NT2/D1 (cell line): ENCODE results near the gene FAM186B.

Experiments used
- DNase-seq: peaks from one replicate; pipeline ENCODE4 v3.0.0-alpha.2; 2011; ENCODE audit warnings: low read depth, low spot score
- H3K27me3 ChIP-seq: 2 replicates; pipeline ENCODE4 v1.6.0; 2011; ENCODE audit warnings: mild to moderate bottlenecking; ENCODE audit not compliant: insufficient read length, insufficient read depth
- H3K36me3 ChIP-seq: 2 replicates; pipeline ENCODE4 v1.6.1; 2011; ENCODE audit warnings: mild to moderate bottlenecking, low read length, mixed read lengths; ENCODE audit not compliant: insufficient read depth, insufficient read length
- H3K4me1 ChIP-seq: 2 replicates; pipeline ENCODE4 v1.5.1; 2011; ENCODE audit not compliant: insufficient read depth, insufficient read length
- H3K4me3 ChIP-seq: 2 replicates; pipeline ENCODE4 v1.5.1; 2011; ENCODE audit warnings: low read depth; ENCODE audit not compliant: insufficient read length
- H3K9ac ChIP-seq: 2 replicates; pipeline ENCODE4 v1.6.0; 2011; ENCODE audit warnings: low read depth; ENCODE audit not compliant: insufficient read length
- H3K9me3 ChIP-seq: 2 replicates; pipeline ENCODE4 v1.5.1; 2011; ENCODE audit warnings: mild to moderate bottlenecking, low read length; ENCODE audit not compliant: insufficient read depth
- SUZ12 ChIP-seq: IDR thresholded peaks from 2 replicates; pipeline ENCODE4 v1.6.1; 2011; ENCODE audit not compliant: insufficient read length, insufficient read depth; ENCODE audit errors: extremely low read depth
- YY1 ChIP-seq: IDR thresholded peaks from 2 replicates; pipeline ENCODE4 v1.6.1; 2011; ENCODE audit not compliant: insufficient read length, insufficient read depth
- ZNF274 ChIP-seq: IDR thresholded peaks from 2 replicates; pipeline ENCODE4 v1.6.1; 2011; ENCODE audit warnings: mild to moderate bottlenecking, low read depth, low read length

FAM186B gene

DNA sequence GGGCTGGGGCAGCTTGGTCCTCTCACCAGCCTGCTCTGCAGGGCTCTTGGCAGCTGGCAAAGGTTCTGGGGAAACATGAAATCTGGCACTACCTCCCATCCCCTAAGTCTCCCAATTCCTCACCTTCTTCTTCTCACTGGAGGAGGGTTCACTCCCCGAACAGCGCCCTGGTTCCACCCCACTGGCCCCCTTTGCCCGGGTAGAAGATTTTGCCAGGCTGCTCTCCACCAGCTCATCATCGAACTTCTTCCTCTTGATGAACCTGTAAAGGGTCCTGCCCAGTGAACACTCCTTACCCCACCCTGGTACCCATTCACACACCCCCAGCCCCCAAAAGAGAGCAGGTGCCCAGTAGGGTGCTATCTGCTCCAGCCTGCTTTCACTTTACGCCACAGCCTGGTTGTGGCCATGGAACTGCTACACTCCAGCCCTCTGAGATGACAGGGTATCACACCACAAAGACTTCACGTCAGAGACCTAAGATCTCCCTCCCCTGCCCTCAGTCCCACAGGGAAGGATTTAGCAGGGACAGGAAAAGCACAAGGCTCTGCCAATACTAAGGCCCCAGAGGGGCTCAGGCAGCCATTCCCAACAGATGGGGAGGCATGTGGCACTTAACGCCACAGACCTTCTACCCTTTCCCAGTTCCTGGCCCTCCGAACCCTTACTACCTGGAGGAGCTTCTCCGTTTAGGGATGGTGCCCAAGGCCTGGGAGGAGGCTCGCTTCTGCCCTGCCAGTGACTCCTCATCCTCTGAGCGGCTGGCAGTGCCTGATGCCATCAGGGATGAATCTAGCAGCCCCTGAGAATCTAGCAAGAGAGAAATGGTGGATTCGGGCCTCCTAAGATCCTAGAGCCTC lies 39.8 kb downstream of the FAM186B start:
- H3K27me3 ChIP-seq = no peaks in the 10 kb centered on the region
- no peaks in the 10 kb centered on the region for H3K9me3 ChIP-seq
- H3K4me3 ChIP-seq = no peak overlapping the region
- H3K9ac ChIP-seq = peak overlapping the region; percentile 46
- H3K4me1 ChIP-seq = peaks cover 6% of the 10 kb centered on the region
- peaks cover 66% of the 10 kb centered on the region for H3K36me3 ChIP-seq
- TF ChIP-seq YY1 (no peak), SUZ12 (no peak)
- no peak for DNase-seq

DNA sequence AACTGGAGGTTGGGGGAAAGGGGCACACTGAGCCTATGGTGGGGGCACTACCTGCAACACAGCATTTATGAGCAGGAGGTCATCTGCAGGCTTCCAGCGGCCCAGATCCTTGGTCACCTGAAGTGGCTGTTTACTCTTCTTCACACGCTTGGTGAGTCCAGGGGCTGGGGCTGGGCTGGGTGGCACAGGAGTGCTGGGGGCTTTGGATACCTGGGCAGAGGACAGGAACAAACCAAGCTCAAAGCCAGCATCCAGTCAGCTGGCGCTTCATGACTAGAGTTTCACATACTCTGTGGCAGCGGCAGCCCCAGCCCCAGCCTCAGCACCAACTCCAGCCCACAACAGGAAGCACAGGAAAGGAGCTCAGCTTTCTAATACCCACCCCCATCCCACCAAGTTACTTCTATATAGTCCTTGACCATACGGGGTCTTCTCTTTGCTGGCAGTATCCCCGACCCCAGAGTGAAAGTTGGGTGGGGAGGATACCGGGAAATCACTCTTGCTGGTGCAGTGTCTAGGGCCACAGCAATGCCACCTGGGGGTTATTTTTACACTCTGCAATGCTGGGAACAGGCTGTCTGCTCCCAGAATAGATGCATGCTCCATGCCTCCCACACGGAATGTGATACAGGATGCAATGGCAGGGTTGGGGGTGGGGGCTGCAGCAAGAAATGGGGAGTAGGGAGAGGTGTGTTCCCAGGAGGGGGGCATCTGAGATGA lies 40.6 kb downstream of the FAM186B start:
- Histone ChIP-seq H3K9ac (peak overlapping the region; percentile 18), H3K27me3 (no peaks in the 10 kb centered on the region), H3K4me3 (no peak overlapping the region), H3K4me1 (peaks cover 6% of the 10 kb centered on the region), H3K9me3 (no peaks in the 10 kb centered on the region), H3K36me3 (peaks cover 70% of the 10 kb centered on the region)
- TF ChIP-seq YY1 (no peak), ZNF274 (no peak), SUZ12 (no peak)
- DNase-seq = no peak

DNA sequence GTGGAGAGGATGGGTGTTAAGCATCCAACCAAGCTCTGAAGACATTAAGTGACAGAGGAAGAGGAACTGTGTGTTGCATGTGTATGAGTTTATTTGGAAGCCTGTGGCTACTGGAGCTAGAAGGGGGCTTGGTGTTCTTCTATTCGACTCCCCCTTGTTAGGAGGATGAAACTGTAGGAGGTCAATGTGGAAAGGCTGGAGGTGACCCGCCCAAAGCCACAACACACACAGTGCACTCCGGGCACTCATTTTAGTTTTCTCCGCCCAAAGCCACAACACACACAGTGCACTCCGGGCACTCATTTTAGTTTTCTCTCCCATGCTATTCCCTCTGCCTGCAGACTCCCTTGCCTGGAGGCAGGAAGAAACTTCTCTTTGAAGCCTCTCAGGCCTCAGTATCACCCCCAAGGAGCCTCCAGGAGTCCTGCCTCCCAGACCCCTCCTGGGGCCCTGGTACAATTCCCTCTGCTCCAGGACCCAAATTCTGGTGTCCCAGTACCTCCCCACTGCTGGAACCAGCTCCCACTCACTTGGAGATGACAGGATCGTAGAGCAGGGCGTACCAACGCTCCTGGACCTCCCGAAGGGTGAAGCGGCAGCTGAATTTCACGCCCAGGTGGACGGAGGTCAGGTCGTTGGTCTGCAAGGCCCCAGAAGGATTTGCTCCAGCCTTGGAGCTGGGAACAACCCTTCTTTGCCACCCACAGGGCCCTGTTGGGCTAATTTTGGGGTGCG lies 41.3 kb downstream of the FAM186B start:
- Histone ChIP-seq H3K4me1 (peaks cover 6% of the 10 kb centered on the region), H3K9ac (no peak overlapping the region), H3K36me3 (peaks cover 77% of the 10 kb centered on the region), H3K4me3 (no peak overlapping the region), H3K27me3 (no peaks in the 10 kb centered on the region), H3K9me3 (no peaks in the 10 kb centered on the region)
- no peak for DNase-seq
- TF ChIP-seq YY1 (no peak), SUZ12 (no peak), ZNF274 (no peak)

DNA sequence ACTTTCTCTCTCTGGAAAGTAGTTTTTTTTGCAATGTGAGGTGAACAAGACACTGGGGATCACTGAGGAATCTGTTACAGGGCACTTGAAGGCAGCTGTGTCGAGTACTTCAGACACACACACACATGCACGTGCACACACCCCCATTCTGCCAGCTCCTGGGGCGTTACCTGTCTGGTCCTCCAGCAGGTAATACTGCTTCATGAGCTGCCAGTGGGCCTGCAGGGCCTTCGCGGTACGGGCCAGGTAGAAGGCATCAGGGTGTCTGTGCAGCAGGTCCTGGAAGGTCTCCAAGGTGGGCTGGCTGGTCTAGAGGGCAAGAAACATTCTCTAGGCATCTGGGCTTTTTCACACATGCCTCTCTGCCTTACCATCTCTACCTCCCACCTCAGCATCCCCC lies 42.6 kb downstream of the FAM186B start:
- H3K4me3 ChIP-seq = no peak overlapping the region
- peaks cover 90% of the 10 kb centered on the region for H3K36me3 ChIP-seq
- H3K27me3 ChIP-seq = no peaks in the 10 kb centered on the region
- H3K9ac ChIP-seq = peak overlapping the region; percentile 12
- peaks cover 6% of the 10 kb centered on the region for H3K4me1 ChIP-seq
- no peak for TF ChIP-seq YY1
- no peak for TF ChIP-seq SUZ12
- TF ChIP-seq ZNF274 = no peak
- DNase-seq = no peak
- no peaks in the 10 kb centered on the region for H3K9me3 ChIP-seq

DNA sequence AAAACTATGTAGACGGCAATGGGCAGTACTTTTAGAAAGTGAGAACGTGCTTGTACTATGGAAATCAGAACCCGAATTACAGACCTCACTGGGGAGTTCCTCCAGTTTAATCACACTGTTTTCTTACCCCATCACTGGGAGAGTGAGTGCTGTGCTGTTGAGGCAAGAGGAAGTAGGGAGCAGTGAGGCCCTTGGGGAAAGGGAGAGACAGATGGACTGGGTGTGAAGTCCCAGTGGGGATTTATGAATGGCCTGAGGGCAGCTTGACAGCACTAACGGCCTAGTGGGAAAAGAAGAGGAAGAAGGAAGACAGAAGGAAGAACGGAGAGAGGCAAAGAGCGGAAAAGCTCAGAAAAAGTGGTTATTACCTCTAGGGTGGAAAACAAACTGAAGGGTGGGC lies 43.2 kb downstream of the FAM186B start:
- no peak for DNase-seq
- Histone ChIP-seq H3K4me3 (no peak overlapping the region), H3K27me3 (no peaks in the 10 kb centered on the region), H3K9ac (no peak overlapping the region), H3K4me1 (peaks cover 6% of the 10 kb centered on the region), H3K9me3 (no peaks in the 10 kb centered on the region), H3K36me3 (peaks cover 96% of the 10 kb centered on the region)
- TF ChIP-seq ZNF274 (no peak), YY1 (no peak), SUZ12 (no peak)

DNA sequence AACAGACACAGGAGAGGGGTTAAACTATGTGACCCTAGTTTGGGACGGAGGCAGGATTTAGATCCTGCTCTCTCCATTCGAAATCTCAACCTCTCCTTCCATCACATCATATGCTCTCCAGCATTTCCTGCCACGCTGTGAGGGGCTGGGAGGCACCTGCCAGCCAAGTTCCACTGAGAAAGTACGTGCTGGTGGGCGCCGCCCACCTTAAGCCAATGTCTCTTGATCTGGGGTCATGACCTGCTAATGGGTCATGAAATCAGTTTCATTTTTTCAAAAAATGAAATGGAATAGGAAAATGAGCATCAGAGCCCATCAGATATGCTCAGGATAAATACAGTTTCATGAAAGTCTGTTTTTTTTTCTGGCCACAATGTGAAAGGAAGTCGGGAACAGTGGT lies 44.7 kb downstream of the FAM186B start:
- DNase-seq = no peak
- Histone ChIP-seq H3K9ac (no peak overlapping the region), H3K36me3 (peaks cover 99% of the 10 kb centered on the region), H3K4me3 (no peak overlapping the region), H3K9me3 (no peaks in the 10 kb centered on the region), H3K27me3 (no peaks in the 10 kb centered on the region), H3K4me1 (no peaks in the 10 kb centered on the region)
- TF ChIP-seq YY1 (no peak), SUZ12 (no peak), ZNF274 (no peak)
